ES-I3 (cell line): ENCODE results near the gene RAB40C.
"Not testable (repeated sequence)": the region's sequence is repeated elsewhere in the genome, so short reads cannot be mapped to it uniquely, and the experiment has no call there.

ENCODE experiments used
- H3K36me3 ChIP-seq: 2 replicates; pipeline ENCODE4 v1.6.1; 2013; ENCODE audit warnings: mild to moderate bottlenecking, low read length, control low read depth, moderate library complexity; ENCODE audit not compliant: insufficient read depth
- H3K4me1 ChIP-seq: 2 replicates; pipeline ENCODE4 v1.6.1; 2013; ENCODE audit warnings: mild to moderate bottlenecking, control low read depth, low read length; ENCODE audit not compliant: insufficient read depth
- H3K9ac ChIP-seq: 2 replicates; pipeline ENCODE4 v1.6.1; 2013; ENCODE audit warnings: low read depth, mild to moderate bottlenecking, low read length, moderate library complexity
- H3K9me3 ChIP-seq: 2 replicates; pipeline ENCODE4 v1.6.1; 2013; ENCODE audit warnings: mild to moderate bottlenecking, low read length, moderate library complexity; ENCODE audit not compliant: control insufficient read depth, insufficient read depth

Gene RAB40C

GRCh38 chr16:597655-598054, 7.8 kb downstream of the RAB40C start:
- not testable (repeated sequence) for H3K36me3 ChIP-seq, H3K9me3 ChIP-seq, H3K4me1 ChIP-seq, H3K9ac ChIP-seq

DNA sequence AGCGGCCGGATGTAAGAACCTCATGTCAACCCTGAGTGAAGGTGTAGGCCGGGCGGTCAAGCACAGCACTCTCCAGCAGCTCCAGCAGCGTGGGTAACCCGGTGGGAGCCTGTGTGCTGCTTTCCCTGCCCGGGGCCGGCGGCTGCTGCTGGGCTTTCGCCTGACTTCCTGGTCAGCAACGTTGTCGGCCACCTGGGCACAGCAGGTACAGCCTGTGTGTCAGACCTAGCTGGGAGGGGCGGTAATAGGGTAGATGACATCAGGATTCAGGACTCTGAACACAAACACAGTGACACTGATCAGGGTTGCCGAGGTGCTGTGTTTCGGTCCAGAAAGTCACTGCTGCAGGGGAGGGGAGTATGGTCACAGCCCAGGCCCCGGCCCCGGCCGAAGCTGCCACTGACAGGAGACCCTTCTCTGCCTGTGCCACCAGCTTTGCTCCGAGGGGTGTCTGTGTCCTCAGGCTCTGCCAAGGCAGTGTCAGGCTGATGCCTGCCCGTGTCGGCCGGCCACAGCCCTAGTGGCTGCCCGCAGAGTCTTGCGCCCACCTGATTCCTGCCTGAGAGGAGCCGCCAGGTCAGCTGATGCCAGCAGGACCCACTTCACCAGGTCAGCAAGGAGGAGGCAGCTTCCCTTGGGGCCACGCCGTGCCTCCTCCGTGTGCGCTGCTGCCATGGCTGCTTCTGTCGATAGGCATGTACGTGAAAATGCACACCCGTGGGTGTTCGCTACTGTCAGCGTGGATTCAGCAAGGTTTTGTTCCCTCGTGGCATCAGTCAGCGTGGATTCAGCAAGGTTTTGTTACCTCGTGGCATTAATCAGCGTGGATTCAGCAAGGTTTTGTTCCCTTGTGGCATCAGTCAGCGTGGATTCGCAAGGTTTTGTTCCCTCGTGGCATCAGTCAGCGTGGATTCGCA, 9.2 kb downstream of the RAB40C start:
- H3K4me1 ChIP-seq, result no peaks in the 10 kb centered on the region
- no peaks in the 10 kb centered on the region for H3K36me3 ChIP-seq
- H3K9me3 ChIP-seq, result no peaks in the 10 kb centered on the region
- H3K9ac ChIP-seq, result no peak overlapping the region

DNA sequence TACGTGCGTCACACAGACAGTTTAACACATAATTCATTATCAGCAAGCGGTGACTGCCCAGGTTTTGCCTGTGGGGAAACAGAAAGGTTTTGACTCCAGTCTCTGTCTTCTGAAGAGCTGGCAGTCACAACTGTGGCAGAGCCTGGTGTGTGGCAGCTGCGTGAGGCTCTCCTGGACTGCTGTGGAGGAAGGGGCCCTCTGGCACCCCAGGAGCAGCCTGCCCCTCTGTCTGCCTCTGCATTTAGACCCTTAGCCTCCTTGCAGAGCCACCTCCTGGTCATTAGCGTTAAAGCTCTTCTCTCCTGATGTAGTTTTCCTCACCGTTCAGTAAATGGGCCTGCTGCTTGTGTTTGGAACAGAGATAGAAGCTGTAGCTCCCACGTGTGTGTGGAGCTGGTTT, 10.9 kb downstream of the RAB40C start:
- Histone ChIP-seq H3K9ac (no peak overlapping the region), H3K9me3 (no peaks in the 10 kb centered on the region; the same call in 1 of the 2 replicates), H3K4me1 (no peaks in the 10 kb centered on the region), H3K36me3 (no peaks in the 10 kb centered on the region)

DNA sequence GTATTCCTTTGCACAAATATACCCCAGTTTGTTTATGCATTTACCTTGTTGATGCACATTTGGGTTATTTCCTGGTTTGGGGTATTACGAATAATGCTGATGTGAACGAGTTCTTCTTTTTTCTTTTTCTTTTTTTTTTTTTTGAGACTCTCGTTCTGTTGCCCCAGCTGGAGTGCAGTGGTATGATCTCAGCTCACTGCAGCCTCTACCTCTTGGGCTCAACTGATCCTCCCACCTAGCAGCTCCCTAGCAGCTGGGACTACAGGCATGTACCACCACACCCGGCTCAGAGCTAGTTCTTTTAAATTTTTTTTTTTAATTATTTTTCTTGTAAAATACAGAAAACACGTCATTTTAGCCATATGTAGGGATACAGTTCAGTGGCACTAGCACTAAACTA, 14.1 kb downstream of the RAB40C start:
- Histone ChIP-seq H3K4me1 (no peaks in the 10 kb centered on the region), H3K9ac (no peak overlapping the region), H3K9me3 (no peaks in the 10 kb centered on the region; the same call in 1 of the 2 replicates), H3K36me3 (no peaks in the 10 kb centered on the region)

DNA sequence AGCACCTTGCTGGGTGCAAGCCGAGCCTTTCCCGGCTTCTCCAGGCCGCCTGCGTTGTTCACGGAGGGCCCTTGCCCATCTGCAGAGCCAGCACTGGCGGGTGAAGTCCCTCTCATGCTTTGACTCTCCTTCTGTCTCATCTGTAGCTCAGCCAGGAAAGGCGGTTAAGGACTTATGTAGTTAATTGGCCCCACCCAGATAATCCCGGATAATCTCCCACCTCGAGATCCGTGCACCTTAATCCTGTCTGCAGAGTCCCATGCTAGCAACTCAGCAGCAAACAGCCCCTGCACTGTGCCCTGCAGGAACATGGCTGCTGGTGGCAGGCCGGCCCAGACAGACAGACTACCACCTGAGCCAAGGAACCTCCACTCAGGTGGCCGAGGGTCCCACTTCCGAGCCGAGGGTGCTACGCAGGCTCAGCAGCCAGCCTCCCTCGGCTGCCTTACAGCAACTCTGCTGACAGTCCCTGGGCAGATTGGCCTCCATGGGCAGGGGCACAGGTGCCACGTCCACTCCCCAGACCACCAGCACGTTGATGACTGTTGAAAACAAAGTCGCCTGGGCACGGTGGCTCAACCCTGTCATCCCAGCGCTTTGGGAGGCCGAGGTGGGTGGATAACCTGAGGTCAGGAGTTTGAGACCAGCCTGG, 16.9 kb downstream of the RAB40C start:
- Histone ChIP-seq H3K9ac (no peak overlapping the region), H3K4me1 (0 out of 2 replicates have a peak, but pooled peaks cover 3% of the 10 kb centered on the region), H3K36me3 (no peaks in the 10 kb centered on the region), H3K9me3 (no peaks in the 10 kb centered on the region; the same call in 1 of the 2 replicates)

- H3K9ac ChIP-seq, result no peak overlapping the region
These were observed 18.2 kb downstream of the RAB40C start for GRCh38 chr16:608019-608418.

GRCh38 chr16:609316-609715, 19.4 kb downstream of the RAB40C start:
- Histone ChIP-seq H3K9ac (no peak overlapping the region), H3K4me1 (0 out of 2 replicates have a peak, but pooled peaks cover 3% of the 10 kb centered on the region), H3K36me3 (no peaks in the 10 kb centered on the region), H3K9me3 (no peaks in the 10 kb centered on the region; the same call in 1 of the 2 replicates)

More at GRCh38 chr16:608019-608418, 18.2 kb downstream of the RAB40C start:
- Histone ChIP-seq H3K36me3 (no peaks in the 10 kb centered on the region), H3K9me3 (no peaks in the 10 kb centered on the region; the same call in 1 of the 2 replicates), H3K4me1 (0 out of 2 replicates have a peak, but pooled peaks cover 3% of the 10 kb centered on the region)

DNA sequence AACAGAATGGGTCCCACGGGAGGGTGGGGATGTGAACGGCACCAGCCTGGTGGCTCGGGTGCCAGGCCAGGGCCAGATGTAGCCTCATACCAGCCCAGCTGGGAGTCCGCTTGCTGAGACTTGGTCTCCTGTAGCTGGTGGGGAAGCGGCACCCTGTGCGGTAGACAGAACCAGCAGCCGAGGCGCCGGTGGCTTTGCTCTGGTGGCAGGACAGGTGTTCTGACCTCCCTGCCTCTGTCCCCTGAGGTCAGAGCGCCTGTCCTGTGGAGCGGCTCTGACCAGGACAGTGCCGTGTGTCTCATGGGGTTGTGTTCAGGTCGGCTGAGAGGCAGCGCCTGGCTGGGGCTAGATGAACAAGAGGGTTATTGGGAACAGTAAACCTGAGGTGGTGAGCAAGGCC, 20.1 kb downstream of the RAB40C start:
- H3K9ac ChIP-seq, result no peak overlapping the region
- H3K36me3 ChIP-seq, result no peaks in the 10 kb centered on the region
- 0 out of 2 replicates have a peak, but pooled peaks cover 3% of the 10 kb centered on the region for H3K4me1 ChIP-seq
- no peaks in the 10 kb centered on the region; the same call in 1 of the 2 replicates for H3K9me3 ChIP-seq

GRCh38 chr16:610513-611381, 20.9 kb downstream of the RAB40C start:
- no peak overlapping the region for H3K9ac ChIP-seq
- H3K4me1 ChIP-seq, result 0 out of 2 replicates have a peak, but pooled peaks cover 3% of the 10 kb centered on the region
- H3K36me3 ChIP-seq, result no peaks in the 10 kb centered on the region
- H3K9me3 ChIP-seq, result no peaks in the 10 kb centered on the region

DNA sequence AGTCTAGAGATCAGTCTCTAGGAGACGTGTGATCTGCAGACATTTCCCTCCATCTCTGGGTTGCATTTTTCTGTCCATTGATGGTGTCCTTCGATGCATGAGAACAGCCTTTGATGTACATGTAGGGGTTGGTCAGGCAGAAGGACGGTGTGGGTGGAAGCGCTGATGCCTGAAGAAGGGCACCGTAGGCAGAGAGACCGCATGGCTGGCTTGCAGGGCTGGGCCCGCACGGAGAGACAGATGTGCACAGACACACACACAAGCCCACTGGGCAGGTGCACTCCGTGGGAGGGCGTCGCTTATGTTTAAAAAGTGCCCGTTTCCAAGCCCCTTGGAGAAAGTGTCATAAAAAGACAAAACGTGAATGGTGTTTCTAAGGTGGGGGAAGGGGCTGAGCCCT, 25.3 kb downstream of the RAB40C start:
- no peaks in the 10 kb centered on the region for H3K36me3 ChIP-seq
- no peak overlapping the region for H3K9ac ChIP-seq
- 0 out of 2 replicates have a peak, but pooled peaks cover 3% of the 10 kb centered on the region for H3K4me1 ChIP-seq
- no peaks in the 10 kb centered on the region for H3K9me3 ChIP-seq

DNA sequence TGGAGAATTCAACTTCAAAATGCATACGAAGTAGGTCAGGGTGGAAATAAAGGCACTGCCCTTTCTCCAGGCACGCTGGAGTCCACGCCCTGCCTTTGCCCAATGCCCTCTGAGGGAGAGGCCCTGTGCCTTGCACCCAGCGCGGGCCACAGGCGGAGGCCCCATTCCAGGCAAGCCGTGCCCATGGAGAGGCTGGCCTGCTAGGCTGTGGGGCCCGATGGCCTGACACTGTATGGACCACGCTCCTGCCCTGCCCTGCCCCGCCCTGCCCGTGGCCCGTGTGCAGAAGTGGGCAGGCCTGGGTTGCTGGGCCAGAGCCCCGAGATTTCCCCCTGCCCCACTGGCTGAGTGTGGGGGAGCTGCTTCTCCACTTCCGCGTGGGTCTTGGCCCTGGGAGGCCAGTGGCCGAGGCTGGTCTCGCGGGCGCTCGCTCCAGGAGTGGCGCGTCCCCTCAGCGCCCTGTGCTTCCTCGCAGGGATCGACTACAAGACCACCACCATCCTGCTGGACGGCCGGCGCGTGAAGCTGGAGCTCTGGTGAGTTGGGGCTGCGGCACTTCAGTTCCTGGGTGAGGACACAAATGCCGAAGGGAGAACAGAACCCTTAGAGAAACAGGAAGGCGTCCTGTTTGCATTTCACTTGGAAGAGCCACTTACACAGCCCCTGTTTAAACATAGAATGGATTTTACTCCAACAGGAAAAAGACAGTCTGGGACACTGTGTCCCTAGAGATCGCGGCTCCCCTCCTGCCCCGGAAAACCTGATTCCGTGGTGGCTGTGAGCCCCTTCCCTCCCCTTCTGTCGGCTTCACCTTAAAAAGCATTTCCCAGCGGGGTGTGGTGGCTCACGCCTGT, 27.1 kb downstream of the RAB40C start:
- Histone ChIP-seq H3K9ac (no peak overlapping the region), H3K36me3 (no peaks in the 10 kb centered on the region), H3K4me1 (peaks cover 4% of the 10 kb centered on the region; the same call in 1 of the 2 replicates), H3K9me3 (no peaks in the 10 kb centered on the region)

DNA sequence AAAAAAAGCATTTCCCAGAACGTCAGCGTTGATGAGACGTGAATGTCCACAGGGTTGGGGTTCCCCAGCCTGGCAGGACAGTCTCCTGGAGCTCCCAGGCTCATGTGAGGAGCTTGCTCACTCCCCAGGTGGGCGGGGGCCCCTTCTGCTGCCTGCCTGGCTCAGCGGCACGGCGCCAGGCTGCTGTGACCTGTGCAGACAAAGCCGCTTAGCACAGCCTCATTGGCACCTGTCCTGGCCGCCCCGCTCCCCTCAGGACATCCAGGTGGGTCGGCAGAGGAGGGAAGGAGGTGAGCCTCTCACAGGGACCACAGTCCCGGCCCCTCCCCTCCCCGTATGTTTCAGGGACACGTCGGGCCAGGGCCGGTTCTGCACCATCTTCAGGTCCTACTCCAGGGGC, 28.0 kb downstream of the RAB40C start:
- H3K9ac ChIP-seq, result no peak overlapping the region
- no peaks in the 10 kb centered on the region for H3K9me3 ChIP-seq
- H3K4me1 ChIP-seq, result peaks cover 7% of the 10 kb centered on the region; the same call in 1 of the 2 replicates

GRCh38 chr16:619476-620100, 29.7 kb downstream of the RAB40C start:
- Histone ChIP-seq H3K4me1 (peaks cover 11% of the 10 kb centered on the region; the same call in 1 of the 2 replicates), H3K9ac (no peak overlapping the region), H3K36me3 (no peaks in the 10 kb centered on the region), H3K9me3 (no peaks in the 10 kb centered on the region)

More for the DNA sequence above, 28.0 kb downstream of the RAB40C start:
- no peaks in the 10 kb centered on the region for H3K36me3 ChIP-seq
